GM19438 (cell line): Measurements from ENCODE around the gene RC3H2.
"Not testable (repeated sequence)": the region's sequence is repeated elsewhere in the genome, so short reads cannot be mapped to it uniquely, and the experiment has no call there.

Experiments used
- ATAC-seq: cut with Tn5 transposase; IDR thresholded peaks from one replicate; pipeline ENCODE4 v1.9.1; 2021; ENCODE audit warnings: low read depth; ENCODE audit not compliant: unreplicated experiment

The RC3H2 gene

DNA sequence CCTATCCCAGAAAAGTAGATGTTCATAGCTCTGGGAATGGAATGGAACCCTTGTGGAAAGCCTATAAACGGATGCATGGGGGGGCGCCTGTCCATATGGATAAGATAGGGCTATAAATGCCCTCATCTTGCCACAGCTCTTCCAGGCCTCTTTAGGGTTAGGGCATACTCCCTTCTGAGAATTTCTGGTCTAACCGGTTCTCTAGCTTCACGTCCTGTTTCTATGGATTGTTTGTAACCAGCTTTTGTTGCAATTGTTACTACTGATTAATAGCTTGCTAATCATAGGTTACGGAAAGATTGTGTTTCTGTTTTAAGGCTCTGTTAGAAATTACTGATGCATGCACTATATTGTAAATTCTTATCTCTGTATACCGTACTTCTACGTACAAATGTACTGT lies 95.9 kb downstream of the RC3H2 start:
- ATAC-seq: not testable (repeated sequence)

DNA sequence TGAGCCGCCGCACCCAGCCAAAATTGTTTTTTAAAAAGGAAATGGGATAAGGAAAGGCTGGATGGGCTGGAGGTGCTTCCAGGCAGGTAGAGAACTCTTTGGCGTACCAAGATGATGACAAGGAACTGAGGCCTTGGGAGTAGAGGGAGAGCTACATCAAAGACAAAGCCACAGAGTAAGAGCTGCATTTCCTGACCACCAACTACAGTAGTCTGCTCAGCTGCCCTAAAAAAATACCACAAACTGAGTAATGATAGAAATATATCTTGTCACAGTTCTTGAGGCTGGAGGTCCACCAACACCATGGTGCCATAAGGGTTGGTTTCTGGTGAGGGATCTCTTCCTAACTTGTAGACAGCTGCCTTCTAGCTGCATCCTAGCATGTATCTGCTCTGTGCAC lies 97.0 kb downstream of the RC3H2 start:
- no peak for ATAC-seq

DNA sequence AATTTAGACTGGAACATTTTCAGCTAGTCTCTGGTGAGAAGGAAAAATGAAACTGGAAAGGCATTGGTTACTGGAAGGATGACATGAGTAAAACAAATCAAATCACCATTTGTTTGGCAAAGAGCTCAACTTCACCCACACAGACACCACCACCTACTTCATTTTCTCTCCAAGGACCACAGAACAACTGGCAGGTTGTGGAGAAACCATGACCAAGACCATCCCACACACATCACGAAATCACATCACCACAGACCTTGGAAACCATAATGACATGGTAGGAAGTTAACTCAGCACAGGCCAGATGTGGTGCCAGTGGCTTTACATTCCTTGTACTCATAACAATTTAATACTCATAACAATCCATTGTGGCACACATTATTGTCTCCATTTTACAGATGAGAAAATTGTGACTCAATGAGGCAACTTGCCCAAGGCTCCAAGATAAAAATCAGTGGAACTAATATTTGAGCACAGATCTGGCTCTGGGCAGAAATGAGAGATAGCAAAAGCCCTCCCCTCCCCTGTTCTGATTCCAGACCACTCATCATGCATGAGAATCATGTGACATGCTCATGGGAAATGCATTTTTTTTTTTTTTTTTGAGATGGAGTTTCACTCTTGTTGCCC lies 97.8 kb downstream of the RC3H2 start:
- no peak for ATAC-seq

DNA sequence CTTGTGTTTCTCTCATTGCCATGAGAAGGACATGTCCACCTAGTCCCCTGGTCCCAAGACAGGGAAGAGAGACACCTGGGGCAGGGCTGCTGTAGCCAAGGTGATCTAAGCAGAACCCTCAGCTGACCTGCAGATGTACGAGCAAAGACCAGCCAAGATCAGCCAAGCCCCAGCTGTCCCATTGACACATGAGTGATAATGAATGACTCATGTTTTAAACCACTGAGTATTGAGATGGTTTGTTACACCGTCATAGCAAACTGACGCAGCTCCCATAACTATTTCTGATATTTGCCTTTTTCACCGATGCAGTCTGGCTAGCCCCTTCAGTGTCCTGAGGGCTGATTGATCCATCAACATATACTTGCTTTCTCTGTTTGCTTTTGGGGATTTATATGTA lies 98.5 kb downstream of the RC3H2 start:
- no peak for ATAC-seq

DNA sequence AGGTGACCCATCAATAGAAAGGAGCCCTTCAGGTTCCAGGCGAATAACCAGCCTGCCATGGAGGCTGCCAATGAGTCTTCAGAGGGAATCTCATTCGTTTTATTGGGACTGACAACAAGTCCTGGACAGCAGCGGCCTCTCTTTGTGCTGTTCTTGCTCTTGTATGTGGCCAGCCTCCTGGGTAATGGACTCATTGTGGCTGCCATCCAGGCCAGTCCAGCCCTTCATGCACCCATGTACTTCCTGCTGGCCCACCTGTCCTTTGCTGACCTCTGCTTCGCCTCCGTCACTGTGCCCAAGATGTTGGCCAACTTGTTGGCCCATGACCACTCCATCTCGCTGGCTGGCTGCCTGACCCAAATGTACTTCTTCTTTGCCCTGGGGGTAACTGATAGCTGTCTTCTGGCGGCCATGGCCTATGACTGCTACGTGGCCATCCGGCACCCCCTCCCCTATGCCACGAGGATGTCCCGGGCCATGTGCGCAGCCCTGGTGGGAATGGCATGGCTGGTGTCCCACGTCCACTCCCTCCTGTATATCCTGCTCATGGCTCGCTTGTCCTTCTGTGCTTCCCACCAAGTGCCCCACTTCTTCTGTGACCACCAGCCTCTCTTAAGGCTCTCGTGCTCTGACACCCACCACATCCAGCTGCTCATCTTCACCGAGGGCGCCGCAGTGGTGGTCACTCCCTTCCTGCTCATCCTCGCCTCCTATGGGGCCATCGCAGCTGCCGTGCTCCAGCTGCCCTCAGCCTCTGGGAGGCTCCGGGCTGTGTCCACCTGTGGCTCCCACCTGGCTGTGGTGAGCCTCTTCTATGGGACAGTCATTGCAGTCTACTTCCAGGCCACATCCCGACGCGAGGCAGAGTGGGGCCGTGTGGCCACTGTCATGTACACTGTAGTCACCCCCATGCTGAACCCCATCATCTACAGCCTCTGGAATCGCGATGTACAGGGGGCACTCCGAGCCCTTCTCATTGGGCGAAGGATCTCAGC lies 104.8 kb downstream of the RC3H2 start, which contains the start of gene OR1K1:
TSS of gene OR1K1 (plus strand) at position 58 of the 995 bp plus-strand sequence. CDS start at position 58, 0 bp downstream.
- no peak for ATAC-seq

DNA sequence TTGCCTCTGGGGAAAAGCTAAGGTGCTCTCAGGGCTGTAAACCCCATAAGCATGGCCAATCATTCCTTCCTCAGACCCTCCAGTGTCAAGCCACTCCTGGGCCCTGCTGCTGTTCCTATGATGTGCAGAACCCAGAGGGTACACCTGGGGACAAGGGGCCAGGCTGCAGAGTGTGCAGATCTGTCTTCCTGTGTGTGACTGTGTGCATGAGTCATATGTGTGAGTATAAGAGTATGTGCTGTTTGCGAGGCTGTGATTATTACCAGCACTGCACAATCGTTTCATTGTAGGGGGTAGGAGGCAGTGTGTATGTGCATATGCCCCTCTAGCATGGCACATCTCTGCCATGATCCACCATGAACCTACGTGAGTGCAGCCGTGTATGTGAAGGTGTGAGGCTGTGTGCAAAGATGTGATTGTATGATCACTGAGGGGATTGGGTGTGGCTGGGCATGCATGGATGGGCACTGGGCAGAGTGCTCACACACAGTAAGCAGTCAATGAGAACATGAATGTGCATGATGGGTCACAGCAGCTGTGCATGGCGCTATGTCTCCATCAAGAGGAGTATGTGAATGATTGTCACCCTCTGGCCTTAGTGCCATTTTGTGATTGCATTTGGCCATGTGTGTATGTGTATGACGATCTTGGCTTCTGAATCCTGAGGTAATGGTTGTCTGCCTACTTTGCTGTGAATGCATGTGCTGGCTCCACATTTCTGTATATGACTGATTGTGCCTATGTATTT lies 107.7 kb downstream of the RC3H2 start:
- ATAC-seq: no peak
